Endothelial cell of umbilical vein (primary cell): ENCODE measurements around the gene SRBD1. TPM values are rescaled to one million over a fixed set of nuclear protein-coding genes. Genes with fewer than 3 reads are reported as not detected.

ENCODE experiments used
- BruUV-seq: library from RNA; stranded (reverse); fragments of 400-500 nt; replicated peaks from 2 replicates; lab custom pipeline; 2021; lab: Mats Ljungman, UMichigan
- CTCF ChIA-PET: fragments of 300-600, 350-600 bp; sonication (Branson Sonifier 250); formaldehyde crosslinking; loops from one replicate; lab custom pipeline; 2021; ENCODE audit warnings: antibody characterized with exemption, inconsistent platforms; lab: Charles Lee
- POLR2A ChIA-PET: fragments of 300-600, 350-600 bp; sonication (Branson Sonifier 250); formaldehyde crosslinking; loops from one replicate; lab custom pipeline; 2021; ENCODE audit warnings: antibody characterized with exemption, inconsistent platforms; lab: Charles Lee
- DNase-seq: peaks from one replicate; pipeline ENCODE4 v3.0.0-alpha.2; 2011; ENCODE audit warnings: low read depth, low spot score
- FAIRE-seq: peaks from 2 replicates; lab custom pipeline; 2011; peaks lifted over from hg19 to GRCh38; lab: Jason Lieb, UNC
- H2AFZ ChIP-seq: 2 replicates; pipeline ENCODE4 v1.6.0; 2012; ENCODE audit warnings: low read depth, low read length, control low read depth, inconsistent platforms
- H3K27ac ChIP-seq: 2 replicates; pipeline ENCODE4 v1.5.1; 2011; ENCODE audit warnings: low read depth, mild to moderate bottlenecking, control low read depth, low read length, moderate library complexity; ENCODE audit not compliant: insufficient read depth
- H3K27me3 ChIP-seq, 2 experiments: 2 replicates each; pipeline versions ENCODE4 v1.6.0 to v1.6.1; 2011; ENCODE audit warnings: low read length in 2 of 2, mixed read lengths in 1 of 2; ENCODE audit not compliant: control insufficient read depth in 2 of 2, insufficient read depth in 2 of 2
- H3K36me3 ChIP-seq, 2 experiments: 2 replicates in 1 of 2; 3 replicates in 1 of 2; pipeline ENCODE4 v1.5.1; 2011; ENCODE audit warnings: low read length in 2 of 2, mild to moderate bottlenecking in 1 of 2, moderate library complexity in 1 of 2; ENCODE audit not compliant: control insufficient read depth in 2 of 2, insufficient read depth in 2 of 2; ENCODE audit errors: extremely low read depth in 1 of 2
- H3K4me1 ChIP-seq: 3 replicates; pipeline ENCODE4 v1.5.1; 2011; ENCODE audit warnings: mild to moderate bottlenecking, low read length; ENCODE audit not compliant: control insufficient read depth, insufficient read depth; ENCODE audit errors: extremely low read depth
- H3K4me2 ChIP-seq: 2 replicates; pipeline ENCODE4 v1.6.1; 2011; ENCODE audit warnings: low read length, control low read depth, mixed read lengths; ENCODE audit not compliant: insufficient read depth
- H3K4me3 ChIP-seq, 3 experiments: fragments of 200-600 bp in 1 of 3; sonication (generic), shearing (Covaris generic) in 1 of 3; replicated peaks in 1 of 3; 2 replicates each; pipeline ENCODE4 v1.5.1; 2011 to 2016; ENCODE audit warnings: control low read depth in 3 of 3, low read length in 3 of 3, mild to moderate bottlenecking in 2 of 3, inconsistent platforms in 1 of 3, low read depth in 1 of 3, moderate library complexity in 1 of 3; ENCODE audit not compliant: insufficient read depth in 1 of 3
- H3K79me2 ChIP-seq: 2 replicates; pipeline ENCODE4 v1.6.0; 2012; ENCODE audit warnings: low read length, inconsistent platforms; ENCODE audit not compliant: control insufficient read depth, insufficient read depth
- H3K9ac ChIP-seq: replicated peaks from 2 replicates; pipeline ENCODE3; 2011; ENCODE audit warnings: low read length, control low read depth; ENCODE audit not compliant: insufficient read depth; ENCODE audit errors: extremely low read depth
- H3K9me1 ChIP-seq: replicated peaks from 3 replicates; pipeline ENCODE4 v1.6.0; 2011; ENCODE audit warnings: mild to moderate bottlenecking, low read length; ENCODE audit not compliant: control insufficient read depth, insufficient read depth; ENCODE audit errors: extremely low read depth
- H3K9me3 ChIP-seq: replicated peaks from 2 replicates; pipeline ENCODE4 v1.5.1; 2012; ENCODE audit warnings: low read length, inconsistent platforms; ENCODE audit not compliant: control insufficient read depth, insufficient read depth
- H4K20me1 ChIP-seq: replicated peaks from 2 replicates; pipeline ENCODE3; 2011; ENCODE audit warnings: mild to moderate bottlenecking, low read length; ENCODE audit not compliant: control insufficient read depth, insufficient read depth; ENCODE audit errors: extremely low read depth
- EZH2 ChIP-seq: IDR thresholded peaks from 2 replicates; pipeline ENCODE4 v1.6.1; 2012; ENCODE audit warnings: borderline replicate concordance, low read depth, mild to moderate bottlenecking, moderate library complexity, low read length, inconsistent platforms; ENCODE audit not compliant: severe bottlenecking
- FOS ChIP-seq: IDR thresholded peaks from 2 replicates; pipeline ENCODE4 v1.6.1; 2011; ENCODE audit warnings: mild to moderate bottlenecking, low read length, moderate library complexity, borderline replicate concordance; ENCODE audit not compliant: insufficient read depth
- GATA2 ChIP-seq: IDR thresholded peaks from 2 replicates; pipeline ENCODE4 v1.7.0; 2011; ENCODE audit warnings: low read depth, mild to moderate bottlenecking, moderate library complexity, mixed read lengths, low read length; ENCODE audit not compliant: insufficient read length, insufficient read depth
- JUN ChIP-seq: IDR thresholded peaks from 2 replicates; pipeline ENCODE4 v1.6.1; 2011; ENCODE audit warnings: borderline replicate concordance, low read depth; ENCODE audit not compliant: insufficient read length, insufficient read depth
- MAX ChIP-seq: IDR thresholded peaks from 2 replicates; pipeline ENCODE4 v1.6.1; 2011; ENCODE audit not compliant: insufficient read depth, insufficient read length
- MYC ChIP-seq: IDR thresholded peaks from one replicate; pipeline ENCODE4 v1.6.1; 2011; ENCODE audit warnings: mild to moderate bottlenecking, low read depth, low read length
- POLR2A ChIP-seq: IDR thresholded peaks from 2 replicates; pipeline ENCODE4 v1.6.1; 2012; ENCODE audit warnings: low read depth, mild to moderate bottlenecking, control low read depth, low read length
- POLR2AphosphoS5 ChIP-seq: IDR thresholded peaks from 2 replicates; pipeline ENCODE4 v1.6.1; 2012; ENCODE audit warnings: low read depth, mild to moderate bottlenecking, control low read depth, low read length, moderate library complexity; ENCODE audit not compliant: insufficient read depth
- dilution Hi-C: fragments of 300-500 bp; cut with MboI; formaldehyde crosslinking; loops from one replicate; pipeline ENCODE4 v1.15.0; 2019; ENCODE audit warnings: low sequenced_read_pairs; ENCODE audit not compliant: extremely low pct_ligation_motif_present
- intact Hi-C: fragments of 100-400 bp; cut with micrococcal nuclease; formaldehyde crosslinking; loops from one replicate; pipeline ENCODE4 v1.10.0; 2022
- polyA plus RNA-seq, 4 experiments: library from polyadenylated mRNA; depleted of rRNA in 3 of 4; stranded (reverse) in 3 of 4; unstranded in 1 of 4; fragments of >200 nt; gene quantifications; 2 replicates each; pipeline versions ENCODE4 v1.2.1 to v1.2.3, GENCODE V29; 2011 to 2012; ENCODE audit warnings: missing spikeins in 1 of 4
- total RNA-seq: library from RNA; stranded (reverse); gene quantifications from 2 replicates; pipeline ENCODE4 v1.2.3, GENCODE V29; 2021
- TF ChIP-seq, protein P1 (sequence below), 2 donors: IDR thresholded peaks; 1 replicate in 1 of 2; 2 replicates in 1 of 2; pipeline ENCODE4 v1.5.1; 2011; ENCODE audit warnings: low read length in 2 of 2, mild to moderate bottlenecking in 2 of 2, moderate library complexity in 2 of 2, control low read depth in 1 of 2, inconsistent platforms in 1 of 2, low read depth in 1 of 2; ENCODE audit not compliant: insufficient read depth in 1 of 2; ENCODE audit errors: extremely low read depth in 1 of 2

SRBD1 gene
- total and polyA plus RNA-seq, 2 donors (not counting 3 experiments of a cell fraction or from before 2014, with no cell fraction given): 3.7 to 12.5 TPM

- dilution Hi-C loops (no loop called here), intact Hi-C loops (no loop called here)
- H3K27ac ChIP-seq: no peak overlapping the region
- peaks cover 4% of the 10 kb centered on the region for H3K4me1 ChIP-seq
- H3K9me3 ChIP-seq: peaks cover 3% of the 10 kb centered on the region
- ChIA-PET POLR2A (no interaction called here), CTCF (interaction anchor here (0.7 to 7.1 kb wide), 6 partner anchors 58 to 541 kb away, joined by 3 to 315 read pairs (median 5); no protein-coding TSS in a partner anchor)
- H4K20me1 ChIP-seq: no peaks in the 10 kb centered on the region
- TF ChIP-seq GATA2: no peak
- TF ChIP-seq, protein P1, sequence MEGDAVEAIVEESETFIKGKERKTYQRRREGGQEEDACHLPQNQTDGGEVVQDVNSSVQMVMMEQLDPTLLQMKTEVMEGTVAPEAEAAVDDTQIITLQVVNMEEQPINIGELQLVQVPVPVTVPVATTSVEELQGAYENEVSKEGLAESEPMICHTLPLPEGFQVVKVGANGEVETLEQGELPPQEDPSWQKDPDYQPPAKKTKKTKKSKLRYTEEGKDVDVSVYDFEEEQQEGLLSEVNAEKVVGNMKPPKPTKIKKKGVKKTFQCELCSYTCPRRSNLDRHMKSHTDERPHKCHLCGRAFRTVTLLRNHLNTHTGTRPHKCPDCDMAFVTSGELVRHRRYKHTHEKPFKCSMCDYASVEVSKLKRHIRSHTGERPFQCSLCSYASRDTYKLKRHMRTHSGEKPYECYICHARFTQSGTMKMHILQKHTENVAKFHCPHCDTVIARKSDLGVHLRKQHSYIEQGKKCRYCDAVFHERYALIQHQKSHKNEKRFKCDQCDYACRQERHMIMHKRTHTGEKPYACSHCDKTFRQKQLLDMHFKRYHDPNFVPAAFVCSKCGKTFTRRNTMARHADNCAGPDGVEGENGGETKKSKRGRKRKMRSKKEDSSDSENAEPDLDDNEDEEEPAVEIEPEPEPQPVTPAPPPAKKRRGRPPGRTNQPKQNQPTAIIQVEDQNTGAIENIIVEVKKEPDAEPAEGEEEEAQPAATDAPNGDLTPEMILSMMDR (IDR thresholded peaks at IDR 0.05; ENCODE audit: extremely low read depth in 1 of 2, insufficient read depth in 1 of 2, low read depth in 1 of 2, low read length in 2 of 2): no peak
- no peak for TF ChIP-seq POLR2AphosphoS5
- TF ChIP-seq MYC: no peak
- TF ChIP-seq FOS: no peak
- TF ChIP-seq JUN: no peak
- no peak for TF ChIP-seq EZH2
- TF ChIP-seq MAX: no peak
- no peak for TF ChIP-seq POLR2A
- H3K4me2 ChIP-seq: no peak overlapping the region
- no peaks in the 10 kb centered on the region for H3K79me2 ChIP-seq
- no peak overlapping the region for H2AFZ ChIP-seq
- H3K9ac ChIP-seq: no peak overlapping the region
- FAIRE-seq: no peak
- H3K36me3 ChIP-seq: no peaks in the 10 kb centered on the region
- no peak overlapping the region for H3K4me3 ChIP-seq
- DNase-seq: no peak
- no peaks in the 10 kb centered on the region for H3K9me1 ChIP-seq
- BruUV-seq: no TSS peak
- no peaks in the 10 kb centered on the region for H3K27me3 ChIP-seq
Measured at GRCh38 chr2:45496869-45497268, 114.2 kb downstream of the SRBD1 start.
